ENCODE data around the gene ARVCF. TPM values are rescaled to one million over a fixed set of nuclear protein-coding genes. Genes with fewer than 3 reads are reported as not detected.

The ARVCF gene
- total RNA-seq, 1 donor from 2014 or later = 108 TPM

GRCh38 chr22:19998991-19999820, 17.4 kb downstream of the ARVCF start:
- no peak for DNase-seq

- no peak for DNase-seq
Measured at GRCh38 chr22:19998232-19998951, 18.2 kb downstream of the ARVCF start.

GRCh38 chr22:19997561-19998231, 18.9 kb downstream of the ARVCF start:
- no peak for DNase-seq

- DNase-seq = no peak
Measured at GRCh38 chr22:19996694-19997384, 19.8 kb downstream of the ARVCF start.

GRCh38 chr22:19995611-19996339, 20.8 kb downstream of the ARVCF start:
- DNase-seq = peak; percentile 70

GRCh38 chr22:19994851-19995610, 21.6 kb downstream of the ARVCF start:
- no peak for DNase-seq

- DNase-seq = no peak
Measured at GRCh38 chr22:19993926-19994325, 22.7 kb downstream of the ARVCF start.

- no peak for DNase-seq
Measured at GRCh38 chr22:19992921-19993355, 23.7 kb downstream of the ARVCF start.

GRCh38 chr22:19992481-19992911, 24.1 kb downstream of the ARVCF start:
- no peak for DNase-seq

GRCh38 chr22:19991645-19992451, 24.8 kb downstream of the ARVCF start:
- peak; percentile 58 for DNase-seq

- no peak for DNase-seq
Measured at GRCh38 chr22:19991395-19991644, 25.3 kb downstream of the ARVCF start.

- no peak for DNase-seq
Measured at GRCh38 chr22:19990609-19991394, 25.8 kb downstream of the ARVCF start.

- no peak for DNase-seq
Measured at GRCh38 chr22:19990188-19990587, 26.4 kb downstream of the ARVCF start.

GRCh38 chr22:19989725-19990067, 26.9 kb downstream of the ARVCF start:
- DNase-seq = no peak

- DNase-seq = no peak
Measured at GRCh38 chr22:19988965-19989724, 27.5 kb downstream of the ARVCF start.

- DNase-seq = no peak
Measured at GRCh38 chr22:19988331-19988808, 28.3 kb downstream of the ARVCF start.

- no peak for DNase-seq
Measured at GRCh38 chr22:19987394-19988306, 29.0 kb downstream of the ARVCF start.

Data from tongue (tissue), 2 donors.